GM23338 (cell line): Measurements from ENCODE around the gene CHST13. TPM values are rescaled to one million over a fixed set of nuclear protein-coding genes. Genes with fewer than 3 reads are reported as not detected.

Experiments used
- ATAC-seq: fragments of 200-7000 bp; cut with Tn5 transposase; 3 replicates; pipeline ENCODE4 v1.9.1; 2020
- DNase-seq: peaks from one replicate; pipeline ENCODE4 v3.0.0-alpha.2; 2015; ENCODE audit warnings: low spot score
- H2AFZ ChIP-seq: fragments of 200-600 bp; sonication (generic); 2 replicates; pipeline ENCODE4 v1.8.0; 2016; ENCODE audit warnings: antibody characterized with exemption, mild to moderate bottlenecking, moderate library complexity
- H3F3A ChIP-seq: fragments of 200-600 bp; sonication (generic); replicated peaks from 2 replicates; pipeline ENCODE4 v1.8.0; 2017; ENCODE audit warnings: antibody characterized with exemption, mixed run types, low read depth
- H3K27ac ChIP-seq: fragments of 200-600 bp; sonication (generic); 2 replicates; pipeline ENCODE4 v1.6.1; 2016; ENCODE audit warnings: low read depth
- H3K27me3 ChIP-seq: fragments of 200-600 bp; sonication (generic); 2 replicates; pipeline ENCODE4 v1.8.0; 2016; ENCODE audit warnings: mild to moderate bottlenecking, mixed run types, moderate library complexity; ENCODE audit not compliant: insufficient read depth
- H3K36me3 ChIP-seq: fragments of 200-600 bp; sonication (generic); 2 replicates; pipeline ENCODE4 v1.8.0; 2016; ENCODE audit warnings: mild to moderate bottlenecking; ENCODE audit not compliant: insufficient read depth
- H3K4me1 ChIP-seq: fragments of 200-600 bp; sonication (generic); 2 replicates; pipeline ENCODE4 v1.8.0; 2016; ENCODE audit warnings: mild to moderate bottlenecking, moderate library complexity; ENCODE audit not compliant: insufficient read depth
- H3K4me2 ChIP-seq: fragments of 200-600 bp; sonication (generic); 2 replicates; pipeline ENCODE4 v1.7.1; 2017; ENCODE audit warnings: mixed run types
- H3K4me3 ChIP-seq: fragments of 200-600 bp; sonication (generic); 2 replicates; pipeline ENCODE4 v1.6.1; 2016; ENCODE audit warnings: mixed run types
- H3K79me2 ChIP-seq: fragments of 200-600 bp; sonication (generic); replicated peaks from 2 replicates; pipeline ENCODE4 v1.8.0; 2017; ENCODE audit warnings: mild to moderate bottlenecking; ENCODE audit not compliant: insufficient read depth
- H3K9me2 ChIP-seq: fragments of 200-600 bp; sonication (generic); 2 replicates; pipeline ENCODE4 v1.8.0; 2017; ENCODE audit not compliant: insufficient read depth
- H4K20me1 ChIP-seq: fragments of 200-600 bp; sonication (generic); replicated peaks from 2 replicates; pipeline ENCODE4 v1.8.0; 2017; ENCODE audit warnings: mild to moderate bottlenecking; ENCODE audit not compliant: insufficient read depth
- H3K27ac Mint-ChIP-seq: 2 replicates; pipeline ENCODE4 v1.8.0; 2020; ENCODE audit warnings: inconsistent platforms, mild to moderate bottlenecking, moderate library complexity, mixed read lengths
- H3K27me3 Mint-ChIP-seq: 3 replicates; pipeline ENCODE4 v1.8.0; 2022; ENCODE audit warnings: low read depth, mild to moderate bottlenecking, moderate library complexity, mixed read lengths, inconsistent platforms; ENCODE audit not compliant: insufficient read depth, poor library complexity
- H3K36me3 Mint-ChIP-seq: 3 replicates; pipeline ENCODE4 v1.8.0; 2021; ENCODE audit warnings: low read depth, mild to moderate bottlenecking, inconsistent platforms, moderate library complexity, mixed read lengths
- H3K4me1 Mint-ChIP-seq: 3 replicates; pipeline ENCODE4 v1.8.0; 2020; ENCODE audit warnings: mild to moderate bottlenecking, inconsistent platforms, mixed read lengths
- H3K4me3 Mint-ChIP-seq: 3 replicates; pipeline ENCODE4 v1.8.0; 2021; ENCODE audit warnings: moderate library complexity, mild to moderate bottlenecking, inconsistent platforms, mixed read lengths
- H3K9me3 Mint-ChIP-seq: 3 replicates; pipeline ENCODE4 v1.8.0; 2020; ENCODE audit warnings: moderate library complexity, mild to moderate bottlenecking, inconsistent platforms, mixed read lengths
- CREB1 ChIP-seq: fragments of 250-450 bp; sonication (Bioruptor Pico); IDR thresholded peaks from 2 replicates; pipeline ENCODE4 v1.5.0; 2020; ENCODE audit warnings: low read depth, mild to moderate bottlenecking, moderate library complexity
- CTCF ChIP-seq, 2 experiments: fragments of 200-600 bp in 1 of 2; sonication (generic) in 1 of 2; conservative IDR thresholded peaks; 2 replicates each; pipeline versions ENCODE4 v1.5.1 to v1.6.1; 2016 to 2017; ENCODE audit warnings: antibody characterized with exemption in 2 of 2, low read depth in 2 of 2, mild to moderate bottlenecking in 2 of 2, moderate library complexity in 1 of 2
- EZH2 ChIP-seq: fragments of 200-600 bp; sonication (generic); IDR thresholded peaks from one replicate; pipeline ENCODE4 v1.8.0; 2017; ENCODE audit warnings: antibody characterized with exemption, mild to moderate bottlenecking, low read depth; ENCODE audit not compliant: unreplicated experiment
- EZH2phosphoT487 ChIP-seq: fragments of 200-600 bp; sonication (generic); IDR thresholded peaks from one replicate; pipeline ENCODE4 v1.8.1; 2018; ENCODE audit warnings: antibody characterized with exemption; ENCODE audit not compliant: unreplicated experiment
- JUNB ChIP-seq: IDR thresholded peaks from one replicate; pipeline ENCODE4 v1.6.1; 2016; ENCODE audit warnings: antibody characterized with exemption; ENCODE audit not compliant: unreplicated experiment
- NANOG ChIP-seq: IDR thresholded peaks from 2 replicates; pipeline ENCODE4 v1.6.1; 2016; ENCODE audit warnings: antibody characterized with exemption, borderline replicate concordance
- POLR2AphosphoS5 ChIP-seq: IDR thresholded peaks from 2 replicates; pipeline ENCODE4 v1.6.1; 2016; ENCODE audit warnings: antibody characterized with exemption, low read depth
- STAT1 ChIP-seq: IDR thresholded peaks from one replicate; pipeline ENCODE4 v1.6.1; 2016; ENCODE audit warnings: antibody characterized with exemption; ENCODE audit not compliant: unreplicated experiment
- ZNF114 ChIP-seq: fragments of 250-450 bp; sonication (Bioruptor Pico); IDR thresholded peaks from 2 replicates; pipeline ENCODE4 v1.5.0; 2020; ENCODE audit warnings: mild to moderate bottlenecking, moderate library complexity
- ZNF331 ChIP-seq: fragments of 250-450 bp; sonication (Bioruptor Pico); IDR thresholded peaks from 2 replicates; pipeline ENCODE4 v1.5.0; 2020; ENCODE audit warnings: low read depth, mild to moderate bottlenecking, moderate library complexity
- ZNF462 ChIP-seq: fragments of 250-450 bp; sonication (Bioruptor Pico); IDR thresholded peaks from 2 replicates; pipeline ENCODE4 v1.5.0; 2020; ENCODE audit warnings: mild to moderate bottlenecking, moderate library complexity
- polyA plus RNA-seq: library from polyadenylated mRNA; unstranded; fragments of >200 nt; fragmentation: Nextera tagmentation; extraction: Ambion mirVana; gene quantifications from 2 replicates; pipeline ENCODE4 v1.2.1, GENCODE V29; 2016
- total RNA-seq: library from RNA; depleted of rRNA; stranded (reverse); fragments of >200 nt; shearing (Covaris generic); gene quantifications from 2 replicates; pipeline ENCODE4 v1.2.3, GENCODE V29; 2014
- TF ChIP-seq, protein P1 (sequence below): IDR thresholded peaks from 2 replicates; pipeline ENCODE4 v1.6.1; 2016; ENCODE audit warnings: antibody characterized with exemption
- TF ChIP-seq, protein P2 (sequence below): IDR thresholded peaks from one replicate; pipeline ENCODE4 v1.6.1; 2018; ENCODE audit warnings: antibody characterized with exemption; ENCODE audit not compliant: unreplicated experiment

Gene CHST13
- total and polyA plus RNA-seq, 2 experiments from 2014 or later = 3.7 to 8.4 TPM

GRCh38 chr3:126525853-126526667 lies 2.1 kb downstream of the CHST13 start:
- H3F3A ChIP-seq = no peaks in the 10 kb centered on the region
- H3K4me1 Mint-ChIP-seq = peaks cover 9% of the 10 kb centered on the region
- H3K27ac Mint-ChIP-seq = no peak overlapping the region
- ATAC-seq (no peak), DNase-seq (no peak)
- H3K36me3 ChIP-seq = no peaks in the 10 kb centered on the region
- no peaks in the 10 kb centered on the region for H3K9me2 ChIP-seq
- no peak overlapping the region for H2AFZ ChIP-seq
- no peak for TF ChIP-seq POLR2AphosphoS5
- TF ChIP-seq EZH2phosphoT487 = no peak
- TF ChIP-seq ZNF331 (CRISPR knock-in tag) = no peak
- no peak for TF ChIP-seq JUNB
- TF ChIP-seq, protein P1, sequence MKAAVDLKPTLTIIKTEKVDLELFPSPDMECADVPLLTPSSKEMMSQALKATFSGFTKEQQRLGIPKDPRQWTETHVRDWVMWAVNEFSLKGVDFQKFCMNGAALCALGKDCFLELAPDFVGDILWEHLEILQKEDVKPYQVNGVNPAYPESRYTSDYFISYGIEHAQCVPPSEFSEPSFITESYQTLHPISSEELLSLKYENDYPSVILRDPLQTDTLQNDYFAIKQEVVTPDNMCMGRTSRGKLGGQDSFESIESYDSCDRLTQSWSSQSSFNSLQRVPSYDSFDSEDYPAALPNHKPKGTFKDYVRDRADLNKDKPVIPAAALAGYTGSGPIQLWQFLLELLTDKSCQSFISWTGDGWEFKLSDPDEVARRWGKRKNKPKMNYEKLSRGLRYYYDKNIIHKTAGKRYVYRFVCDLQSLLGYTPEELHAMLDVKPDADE = no peak
- TF ChIP-seq STAT1 = no peak
- TF ChIP-seq, protein P2, sequence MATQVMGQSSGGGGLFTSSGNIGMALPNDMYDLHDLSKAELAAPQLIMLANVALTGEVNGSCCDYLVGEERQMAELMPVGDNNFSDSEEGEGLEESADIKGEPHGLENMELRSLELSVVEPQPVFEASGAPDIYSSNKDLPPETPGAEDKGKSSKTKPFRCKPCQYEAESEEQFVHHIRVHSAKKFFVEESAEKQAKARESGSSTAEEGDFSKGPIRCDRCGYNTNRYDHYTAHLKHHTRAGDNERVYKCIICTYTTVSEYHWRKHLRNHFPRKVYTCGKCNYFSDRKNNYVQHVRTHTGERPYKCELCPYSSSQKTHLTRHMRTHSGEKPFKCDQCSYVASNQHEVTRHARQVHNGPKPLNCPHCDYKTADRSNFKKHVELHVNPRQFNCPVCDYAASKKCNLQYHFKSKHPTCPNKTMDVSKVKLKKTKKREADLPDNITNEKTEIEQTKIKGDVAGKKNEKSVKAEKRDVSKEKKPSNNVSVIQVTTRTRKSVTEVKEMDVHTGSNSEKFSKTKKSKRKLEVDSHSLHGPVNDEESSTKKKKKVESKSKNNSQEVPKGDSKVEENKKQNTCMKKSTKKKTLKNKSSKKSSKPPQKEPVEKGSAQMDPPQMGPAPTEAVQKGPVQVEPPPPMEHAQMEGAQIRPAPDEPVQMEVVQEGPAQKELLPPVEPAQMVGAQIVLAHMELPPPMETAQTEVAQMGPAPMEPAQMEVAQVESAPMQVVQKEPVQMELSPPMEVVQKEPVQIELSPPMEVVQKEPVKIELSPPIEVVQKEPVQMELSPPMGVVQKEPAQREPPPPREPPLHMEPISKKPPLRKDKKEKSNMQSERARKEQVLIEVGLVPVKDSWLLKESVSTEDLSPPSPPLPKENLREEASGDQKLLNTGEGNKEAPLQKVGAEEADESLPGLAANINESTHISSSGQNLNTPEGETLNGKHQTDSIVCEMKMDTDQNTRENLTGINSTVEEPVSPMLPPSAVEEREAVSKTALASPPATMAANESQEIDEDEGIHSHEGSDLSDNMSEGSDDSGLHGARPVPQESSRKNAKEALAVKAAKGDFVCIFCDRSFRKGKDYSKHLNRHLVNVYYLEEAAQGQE = no peak
- TF ChIP-seq CREB1 = no peak
- TF ChIP-seq EZH2 = no peak
- TF ChIP-seq NANOG = no peak
- no peak for TF ChIP-seq ZNF114 (CRISPR knock-in tag)
- no peak for TF ChIP-seq ZNF462 (CRISPR knock-in tag)
- no peak for TF ChIP-seq CTCF (conservative IDR thresholded peaks at IDR 0.05; ENCODE audit: low read depth in 2 of 2)
- no peak overlapping the region for H3K4me3 ChIP-seq
- H3K4me1 ChIP-seq = 0 out of 2 replicates have a peak, but pooled peaks cover 4% of the 10 kb centered on the region
- peaks cover 11% of the 10 kb centered on the region for H3K27me3 Mint-ChIP-seq
- no peak overlapping the region for H3K27ac ChIP-seq
- peaks cover 16% of the 10 kb centered on the region for H3K27me3 ChIP-seq
- no peak overlapping the region; the same call in 2 of the 3 replicates for H3K4me3 Mint-ChIP-seq
- no peaks in the 10 kb centered on the region for H3K36me3 Mint-ChIP-seq
- H3K9me3 Mint-ChIP-seq = no peaks in the 10 kb centered on the region
- no peaks in the 10 kb centered on the region for H3K79me2 ChIP-seq
- H3K4me2 ChIP-seq = no peak overlapping the region
- H4K20me1 ChIP-seq = no peaks in the 10 kb centered on the region
